Fibroblast of lung (primary cell): ENCODE measurements around the gene ZBTB40. TPM values are rescaled to one million over a fixed set of nuclear protein-coding genes. Genes with fewer than 3 reads are reported as not detected.

Experiments
- DNase-seq, 2 donors: peaks; one replicate each; pipeline versions ENCODE4 v3.0.0 to v3.0.0-alpha.2; 2010; ENCODE audit warnings: low read depth in 2 of 2
- H2AFZ ChIP-seq: 2 replicates; pipeline ENCODE4 v1.5.1; 2012; ENCODE audit warnings: low read length, control low read depth, inconsistent platforms
- H3K27ac ChIP-seq: 2 replicates; pipeline ENCODE4 v1.5.1; 2011; ENCODE audit warnings: low read length, control low read depth; ENCODE audit not compliant: insufficient read depth
- H3K27me3 ChIP-seq: 2 replicates; pipeline ENCODE4 v1.5.1; 2011; ENCODE audit warnings: mild to moderate bottlenecking, low read length; ENCODE audit not compliant: control insufficient read depth, insufficient read depth
- H3K36me3 ChIP-seq: 2 replicates; pipeline ENCODE4 v1.5.1; 2011; ENCODE audit warnings: low read length; ENCODE audit not compliant: control insufficient read depth, insufficient read depth
- H3K4me1 ChIP-seq: 2 replicates; pipeline ENCODE4 v1.5.1; 2011; ENCODE audit warnings: low read length; ENCODE audit not compliant: control insufficient read depth, insufficient read depth; ENCODE audit errors: extremely low read depth
- H3K4me2 ChIP-seq: 2 replicates; pipeline ENCODE4 v1.5.1; 2011; ENCODE audit warnings: low read length, control low read depth; ENCODE audit not compliant: insufficient read depth; ENCODE audit errors: extremely low read depth
- H3K4me3 ChIP-seq, 4 experiments: fragments of 200-600 bp in 1 of 4; sonication (generic) in 1 of 4; replicated peaks in 1 of 4; 2 replicates each; pipeline ENCODE4 v1.5.1; 2011 to 2016; ENCODE audit warnings: low read length in 4 of 4, low read depth in 3 of 4, mild to moderate bottlenecking in 3 of 4, control low read depth in 2 of 4, inconsistent platforms in 1 of 4, mixed read lengths in 1 of 4; ENCODE audit not compliant: insufficient read depth in 1 of 4; ENCODE audit errors: control extremely low read depth in 1 of 4
- H3K79me2 ChIP-seq: 2 replicates; pipeline ENCODE4 v1.5.1; 2012; ENCODE audit warnings: mild to moderate bottlenecking, low read length, inconsistent platforms; ENCODE audit not compliant: control insufficient read depth, insufficient read depth
- H3K9ac ChIP-seq: 2 replicates; pipeline ENCODE4 v1.5.1; 2011; ENCODE audit warnings: mild to moderate bottlenecking, low read length, control low read depth; ENCODE audit not compliant: insufficient read depth
- H3K9me3 ChIP-seq: 2 replicates; pipeline ENCODE4 v1.5.1; 2012; ENCODE audit warnings: low read depth, low read length; ENCODE audit not compliant: control insufficient read depth, insufficient read depth
- H4K20me1 ChIP-seq: 2 replicates; pipeline ENCODE4 v1.5.1; 2011; ENCODE audit warnings: low read length; ENCODE audit not compliant: control insufficient read depth, insufficient read depth; ENCODE audit errors: extremely low read depth
- CTCF ChIP-seq, 2 donors: IDR thresholded peaks in 1 of 2; conservative IDR thresholded peaks in 1 of 2; 1 replicate in 1 of 2; 2 replicates in 1 of 2; pipeline ENCODE4 v1.5.1; 2011 to 2012; ENCODE audit warnings: low read length in 2 of 2, control low read depth in 1 of 2, inconsistent platforms in 1 of 2, low read depth in 1 of 2, mild to moderate bottlenecking in 1 of 2
- EZH2 ChIP-seq: IDR thresholded peaks from 2 replicates; pipeline ENCODE4 v1.5.1; 2012; ENCODE audit warnings: low read length, control low read depth, mild to moderate bottlenecking; ENCODE audit errors: missing control alignments
- polyA plus RNA-seq, 2 donors: library from polyadenylated mRNA; depleted of rRNA in 1 of 2; stranded (reverse) in 1 of 2; unstranded in 1 of 2; fragments of >200 nt; gene quantifications; 2 replicates each; pipeline ENCODE4 v1.2.1, GENCODE V29; 2011 to 2012; ENCODE audit warnings: missing spikeins in 1 of 2
- total RNA-seq: library from RNA; depleted of rRNA; stranded (reverse); fragments of >200 nt; gene quantifications from 2 replicates; pipeline ENCODE4 v1.2.1, GENCODE V29; 2014

The ZBTB40 gene
- total and polyA plus RNA-seq, 2 donors (not counting 1 experiment from before 2014, with no cell fraction given): 3.4 to 12.4 TPM

GRCh38 chr1:22526677-22527076 is 75.0 kb downstream of the ZBTB40 start:
- Histone ChIP-seq H3K27me3 (no peaks in the 10 kb centered on the region), H3K9ac (no peak overlapping the region), H3K4me3 (no peak overlapping the region), H3K4me2 (no peak overlapping the region), H3K36me3 (peaks cover 3% of the 10 kb centered on the region), H3K79me2 (no peaks in the 10 kb centered on the region), H2AFZ (no peak overlapping the region), H3K9me3 (no peaks in the 10 kb centered on the region), H4K20me1 (no peaks in the 10 kb centered on the region), H3K27ac (no peak overlapping the region), H3K4me1 (no peaks in the 10 kb centered on the region)
- TF ChIP-seq EZH2: no peak
- no peak for TF ChIP-seq CTCF (conservative IDR thresholded peaks at IDR 0.05 in 1 of 2, IDR thresholded peaks at IDR 0.05 in 1 of 2; ENCODE audit: low read depth in 1 of 2, low read length in 2 of 2)
- DNase-seq: no peak

GRCh38 chr1:22527122-22527521 is 75.5 kb downstream of the ZBTB40 start:
- Histone ChIP-seq H3K4me3 (no peak overlapping the region), H3K27ac (no peak overlapping the region), H3K79me2 (no peaks in the 10 kb centered on the region), H3K27me3 (no peaks in the 10 kb centered on the region), H3K4me2 (no peak overlapping the region), H4K20me1 (no peaks in the 10 kb centered on the region), H3K9me3 (no peaks in the 10 kb centered on the region), H2AFZ (no peak overlapping the region), H3K4me1 (no peaks in the 10 kb centered on the region), H3K9ac (no peak overlapping the region), H3K36me3 (peaks cover 3% of the 10 kb centered on the region)
- no peak for TF ChIP-seq CTCF (conservative IDR thresholded peaks at IDR 0.05 in 1 of 2, IDR thresholded peaks at IDR 0.05 in 1 of 2; ENCODE audit: low read depth in 1 of 2, low read length in 2 of 2)
- TF ChIP-seq EZH2: no peak
- peak in 1 of 2 donors; percentile 29 for DNase-seq

- Histone ChIP-seq H3K36me3 (peaks cover 3% of the 10 kb centered on the region), H3K4me1 (no peaks in the 10 kb centered on the region), H3K9ac (no peak overlapping the region), H3K27ac (no peak overlapping the region), H3K4me3 (no peak overlapping the region), H3K4me2 (no peak overlapping the region), H2AFZ (no peak overlapping the region), H3K27me3 (no peaks in the 10 kb centered on the region), H3K79me2 (no peaks in the 10 kb centered on the region), H4K20me1 (no peaks in the 10 kb centered on the region), H3K9me3 (no peaks in the 10 kb centered on the region)
- peak in 1 of 2 donors; percentile 14 for DNase-seq
- peak in 1 of 2 donors; percentile 8 for TF ChIP-seq CTCF (conservative IDR thresholded peaks at IDR 0.05 in 1 of 2, IDR thresholded peaks at IDR 0.05 in 1 of 2; ENCODE audit: low read depth in 1 of 2, low read length in 2 of 2)
- no peak for TF ChIP-seq EZH2
Measured at GRCh38 chr1:22527555-22528296, 76.1 kb downstream of the ZBTB40 start.
